ENCODE results near the gene FSHB.

DNA sequence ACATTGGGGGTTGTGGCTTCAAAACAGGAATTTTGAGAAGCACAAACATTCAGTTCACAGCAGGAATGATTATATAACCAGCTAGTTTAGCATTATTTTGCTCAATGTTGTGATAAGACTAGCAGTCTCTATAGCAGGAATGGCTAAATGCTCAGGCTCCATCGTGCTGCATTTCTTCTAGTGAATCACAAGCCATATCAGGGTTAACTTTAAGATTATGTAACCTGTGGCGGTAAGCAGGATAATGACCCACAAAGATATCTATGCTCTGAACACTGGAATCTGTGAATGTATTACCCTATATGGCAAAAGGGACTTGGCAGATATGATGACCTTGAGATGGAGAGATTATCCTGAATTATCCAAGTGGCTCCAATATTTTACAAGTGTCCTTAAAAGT lies 14.8 kb downstream of the FSHB start:
- TF ChIP-seq, protein P1, sequence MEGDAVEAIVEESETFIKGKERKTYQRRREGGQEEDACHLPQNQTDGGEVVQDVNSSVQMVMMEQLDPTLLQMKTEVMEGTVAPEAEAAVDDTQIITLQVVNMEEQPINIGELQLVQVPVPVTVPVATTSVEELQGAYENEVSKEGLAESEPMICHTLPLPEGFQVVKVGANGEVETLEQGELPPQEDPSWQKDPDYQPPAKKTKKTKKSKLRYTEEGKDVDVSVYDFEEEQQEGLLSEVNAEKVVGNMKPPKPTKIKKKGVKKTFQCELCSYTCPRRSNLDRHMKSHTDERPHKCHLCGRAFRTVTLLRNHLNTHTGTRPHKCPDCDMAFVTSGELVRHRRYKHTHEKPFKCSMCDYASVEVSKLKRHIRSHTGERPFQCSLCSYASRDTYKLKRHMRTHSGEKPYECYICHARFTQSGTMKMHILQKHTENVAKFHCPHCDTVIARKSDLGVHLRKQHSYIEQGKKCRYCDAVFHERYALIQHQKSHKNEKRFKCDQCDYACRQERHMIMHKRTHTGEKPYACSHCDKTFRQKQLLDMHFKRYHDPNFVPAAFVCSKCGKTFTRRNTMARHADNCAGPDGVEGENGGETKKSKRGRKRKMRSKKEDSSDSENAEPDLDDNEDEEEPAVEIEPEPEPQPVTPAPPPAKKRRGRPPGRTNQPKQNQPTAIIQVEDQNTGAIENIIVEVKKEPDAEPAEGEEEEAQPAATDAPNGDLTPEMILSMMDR (IDR thresholded peaks at IDR 0.05): no peak
- no peak for TF ChIP-seq POLR2A (IDR thresholded peaks at IDR 0.05)
